Measurements from ENCODE around the gene SV2B. TPM values are rescaled to one million over a fixed set of nuclear protein-coding genes. Genes with fewer than 3 reads are reported as not detected.
"Not testable (repeated sequence)": the region's sequence is repeated elsewhere in the genome, so short reads cannot be mapped to it uniquely, and the experiment has no call there.

SV2B gene
- total RNA-seq, 4 donors from 2014 or later, result 0.23 to 2.2 (median 0.62) TPM

- TF ChIP-seq POLR2A (IDR thresholded peaks at IDR 0.05) (no peak), EP300 (IDR thresholded peaks at IDR 0.05) (no peak)
- Histone ChIP-seq H3K4me1 (no peaks in the 10 kb centered on the region), H3K27me3 (peaks cover 4% of the 10 kb centered on the region), H3K9me3 (no peaks in the 10 kb centered on the region), H3K4me3 (no peak overlapping the region), H3K27ac (no peak overlapping the region), H3K36me3 (no peaks in the 10 kb centered on the region)
- WGBS, result 8% methylated on average over 3 of the region's 3 CpGs
- DNase-seq (ENCODE audit: low spot score in 2 of 2), result no peak
These were observed 238.7 kb downstream of the SV2B start for GRCh38 chr15:91338766-91339165.

DNA sequence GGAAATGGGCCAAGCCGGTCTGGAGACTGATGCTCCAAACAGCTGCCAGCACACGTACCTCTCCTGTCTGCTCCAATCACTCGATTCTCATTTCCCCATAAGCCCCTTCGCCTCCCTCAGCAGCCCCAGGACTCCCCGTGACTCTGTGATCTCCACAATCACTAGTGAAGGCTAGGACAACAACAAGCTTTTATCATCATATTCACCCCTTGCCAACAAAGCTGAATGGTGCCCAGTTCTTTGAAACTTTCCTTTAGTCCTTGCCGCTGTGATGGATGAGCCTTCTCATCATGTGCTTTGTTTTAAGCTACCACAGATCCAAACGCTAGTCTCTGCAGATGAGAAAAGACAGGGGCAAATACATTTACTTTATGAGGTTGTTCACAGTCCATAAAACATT is 242.0 kb downstream of the SV2B start:
- Histone ChIP-seq H3K36me3 (no peaks in the 10 kb centered on the region), H3K27ac (no peak overlapping the region), H3K4me3 (no peak overlapping the region), H3K4me1 (no peaks in the 10 kb centered on the region), H3K27me3 (peaks cover 4% of the 10 kb centered on the region), H3K9me3 (no peaks in the 10 kb centered on the region)
- TF ChIP-seq POLR2A (IDR thresholded peaks at IDR 0.05) (no peak), CTCF (IDR thresholded peaks at IDR 0.05) (no peak), EP300 (IDR thresholded peaks at IDR 0.05) (no peak), POLR2AphosphoS5 (IDR thresholded peaks at IDR 0.05) (no peak)
- 60% methylated on average over 7 of the region's 7 CpGs for WGBS
- DNase-seq (ENCODE audit: low spot score in 2 of 2), result no peak

GRCh38 chr15:91344912-91345311 is 244.9 kb downstream of the SV2B start:
- H3K27ac ChIP-seq; H3K9me3 ChIP-seq; H3K36me3 ChIP-seq; H3K4me1 ChIP-seq; DNase-seq (ENCODE audit: low spot score in 2 of 2); H3K27me3 ChIP-seq; H3K4me3 ChIP-seq: not testable (repeated sequence)
- 81% methylated on average over 3 of the region's 3 CpGs for WGBS

DNA sequence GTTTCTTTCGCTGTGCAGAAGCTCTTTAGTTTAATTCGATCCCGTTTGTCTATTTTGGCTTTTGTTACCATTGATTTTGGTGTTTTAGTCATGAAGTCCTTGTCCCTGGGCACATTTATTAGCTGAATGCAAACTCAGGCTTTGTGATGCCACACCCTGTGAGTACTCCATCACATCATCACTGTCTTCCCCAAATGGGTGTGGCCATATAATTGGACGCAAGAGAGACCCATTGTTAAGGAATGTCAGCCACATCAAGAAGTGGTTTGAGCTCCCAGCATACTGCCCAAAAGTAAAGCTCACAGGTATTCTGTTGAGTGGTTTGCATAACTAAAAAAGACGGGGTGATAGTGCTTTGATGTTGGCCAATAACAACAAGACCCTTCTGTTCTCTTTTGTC is 245.7 kb downstream of the SV2B start:
- H3K27me3 ChIP-seq, result peaks cover 7% of the 10 kb centered on the region
- H3K4me3 ChIP-seq, result no peak overlapping the region
- no peak for DNase-seq (ENCODE audit: low spot score in 2 of 2)
- H3K4me1 ChIP-seq, result no peaks in the 10 kb centered on the region
- H3K9me3 ChIP-seq, result no peaks in the 10 kb centered on the region
- no peaks in the 10 kb centered on the region for H3K36me3 ChIP-seq
- 59% methylated on average over 5 of the region's 5 CpGs for WGBS
- no peak overlapping the region for H3K27ac ChIP-seq
- no peak for TF ChIP-seq POLR2A (IDR thresholded peaks at IDR 0.05)

GRCh38 chr15:91346259-91346658 is 246.2 kb downstream of the SV2B start:
- no peaks in the 10 kb centered on the region for H3K4me1 ChIP-seq
- 63% methylated on average over 2 of the region's 2 CpGs for WGBS
- H3K27ac ChIP-seq, result no peak overlapping the region
- TF ChIP-seq EP300 (IDR thresholded peaks at IDR 0.05), result no peak
- no peaks in the 10 kb centered on the region for H3K36me3 ChIP-seq
- no peak for DNase-seq (ENCODE audit: low spot score in 2 of 2)
- peaks cover 3% of the 10 kb centered on the region for H3K27me3 ChIP-seq
- no peak overlapping the region for H3K4me3 ChIP-seq
- H3K9me3 ChIP-seq, result no peaks in the 10 kb centered on the region

DNA sequence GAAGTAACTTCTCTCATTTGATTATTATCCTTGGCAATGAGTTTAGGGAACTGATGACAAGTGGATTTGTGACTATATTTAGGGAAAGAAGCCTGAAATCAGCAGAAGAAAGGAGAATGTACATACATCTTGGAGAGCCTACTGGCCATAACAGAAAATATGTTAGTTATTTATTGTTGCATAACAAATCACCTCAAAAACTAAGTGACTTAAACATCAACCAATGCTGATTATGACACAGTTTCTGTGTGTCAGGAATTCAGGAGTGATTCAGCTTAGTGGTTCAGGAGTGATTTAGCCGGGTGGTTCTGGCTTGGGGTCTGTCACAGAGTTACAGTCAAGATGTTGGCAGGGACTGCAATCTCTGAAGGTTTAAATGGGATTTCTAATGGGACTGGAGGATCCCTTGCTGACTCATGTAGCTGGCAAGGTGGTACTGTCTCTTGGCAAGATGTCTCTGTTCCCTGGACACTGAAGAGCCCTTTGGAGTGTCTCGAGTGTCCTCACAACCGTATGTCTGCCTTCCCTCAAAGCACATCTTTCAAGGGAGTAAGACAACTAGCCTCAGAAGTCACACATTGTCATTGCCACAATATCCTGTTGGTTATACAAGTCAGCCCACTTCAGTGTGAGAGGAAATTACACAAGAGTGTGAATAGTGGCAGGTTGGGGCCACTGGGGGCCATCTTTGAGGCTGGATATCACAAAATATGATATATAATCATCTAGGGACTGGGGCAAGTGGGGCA is 248.9 kb downstream of the SV2B start:
- Histone ChIP-seq H3K4me3 (no peak overlapping the region), H3K36me3 (no peaks in the 10 kb centered on the region), H3K9me3 (no peaks in the 10 kb centered on the region), H3K27ac (no peak overlapping the region), H3K4me1 (no peaks in the 10 kb centered on the region), H3K27me3 (peaks cover 3% of the 10 kb centered on the region)
- TF ChIP-seq CTCF (IDR thresholded peaks at IDR 0.05) (no peak), POLR2AphosphoS5 (IDR thresholded peaks at IDR 0.05) (no peak), POLR2A (IDR thresholded peaks at IDR 0.05) (no peak), EP300 (IDR thresholded peaks at IDR 0.05) (no peak)
- DNase-seq (ENCODE audit: low spot score in 2 of 2), result no peak
- 33% methylated on average over 3 of the region's 3 CpGs for WGBS

Other genes with a start within 250 kb of the SV2B start
- gene FURIN, start 231.7 kb upstream of the SV2B start, total RNA-seq, result 100 to 1,000 TPM in 2 of 4 donors, 10 to 100 TPM in 2; 61.6 to 120 (median 100) TPM
- gene FES, start 215.8 kb upstream of the SV2B start, total RNA-seq, result 10 to 100 TPM in 3 of 4 donors, 1 to 10 TPM in 1; 6.3 to 18.7 (median 11.8) TPM
- 10 to 100 TPM; 51.3 to 91.9 (median 62.2) TPM for gene MAN2A2, start 197.0 kb upstream of the SV2B start, total RNA-seq
- 100 to 1,000 TPM in 1 of 4 donors, 10 to 100 TPM in 3; 13.5 to 119 (median 17.0) TPM for gene HDDC3, start 167.7 kb upstream of the SV2B start, total RNA-seq
- 10 to 100 TPM; 52.4 to 94.5 (median 67.8) TPM for gene UNC45A, start 165.0 kb upstream of the SV2B start, total RNA-seq
- 10 to 100 TPM; 12.9 to 25.4 (median 17.9) TPM for gene RCCD1, start 145.4 kb upstream of the SV2B start, total RNA-seq
- gene PRC1, start 105.7 kb upstream of the SV2B start, total RNA-seq, result 10 to 100 TPM; 17.6 to 41.2 (median 34.6) TPM
- 10 to 100 TPM; 16.5 to 23.1 (median 18.4) TPM for gene VPS33B, start 77.7 kb upstream of the SV2B start, total RNA-seq